Embryonic facial prominence (tissue), 1 donor: ENCODE measurements around the gene PAX2.

Source experiments
- DNase-seq: peaks from one replicate; pipeline ENCODE4 v3.0.0-alpha.2; 2016; ENCODE audit errors: extremely low spot score

PAX2 gene

GRCh38 chr10:100755821-100756220 is 10.4 kb downstream of the PAX2 start:
- DNase-seq = no peak

GRCh38 chr10:100759331-100759730 is 13.9 kb downstream of the PAX2 start:
- no peak for DNase-seq

GRCh38 chr10:100760726-100761125 is 15.3 kb downstream of the PAX2 start:
- DNase-seq = no peak

- no peak for DNase-seq
These were observed 15.8 kb downstream of the PAX2 start for GRCh38 chr10:100761191-100761590.

GRCh38 chr10:100763043-100763747 is 17.8 kb downstream of the PAX2 start:
- DNase-seq = no peak

GRCh38 chr10:100766693-100767421 is 21.5 kb downstream of the PAX2 start:
- DNase-seq = no peak

- no peak for DNase-seq
These were observed 22.0 kb downstream of the PAX2 start for GRCh38 chr10:100767422-100767775.

GRCh38 chr10:100769481-100769880 is 24.1 kb downstream of the PAX2 start:
- no peak for DNase-seq

GRCh38 chr10:100773646-100774045 is 28.3 kb downstream of the PAX2 start:
- no peak for DNase-seq

- no peak for DNase-seq
These were observed 28.8 kb downstream of the PAX2 start for GRCh38 chr10:100774223-100774622.

- DNase-seq = no peak
These were observed 29.5 kb downstream of the PAX2 start for GRCh38 chr10:100774876-100775275.

GRCh38 chr10:100775386-100775785 is 30.0 kb downstream of the PAX2 start:
- no peak for DNase-seq

- no peak for DNase-seq
These were observed 30.5 kb downstream of the PAX2 start for GRCh38 chr10:100775871-100776270.

GRCh38 chr10:100776671-100777070 is 31.3 kb downstream of the PAX2 start:
- no peak for DNase-seq

- no peak for DNase-seq
These were observed 33.9 kb downstream of the PAX2 start for GRCh38 chr10:100779329-100779728.

- no peak for DNase-seq
These were observed 34.9 kb downstream of the PAX2 start for GRCh38 chr10:100780324-100780723.

GRCh38 chr10:100781145-100781665 is 35.8 kb downstream of the PAX2 start:
- no peak for DNase-seq

- no peak for DNase-seq
These were observed 37.3 kb downstream of the PAX2 start for GRCh38 chr10:100782461-100783244.

- no peak for DNase-seq
These were observed 38.7 kb downstream of the PAX2 start for GRCh38 chr10:100784126-100784525.

GRCh38 chr10:100786591-100786990 is 41.2 kb downstream of the PAX2 start:
- DNase-seq = no peak

GRCh38 chr10:100788002-100788903 is 42.9 kb downstream of the PAX2 start:
- DNase-seq = no peak
